ENCODE results near the gene WNT11.

Gene WNT11

DNA sequence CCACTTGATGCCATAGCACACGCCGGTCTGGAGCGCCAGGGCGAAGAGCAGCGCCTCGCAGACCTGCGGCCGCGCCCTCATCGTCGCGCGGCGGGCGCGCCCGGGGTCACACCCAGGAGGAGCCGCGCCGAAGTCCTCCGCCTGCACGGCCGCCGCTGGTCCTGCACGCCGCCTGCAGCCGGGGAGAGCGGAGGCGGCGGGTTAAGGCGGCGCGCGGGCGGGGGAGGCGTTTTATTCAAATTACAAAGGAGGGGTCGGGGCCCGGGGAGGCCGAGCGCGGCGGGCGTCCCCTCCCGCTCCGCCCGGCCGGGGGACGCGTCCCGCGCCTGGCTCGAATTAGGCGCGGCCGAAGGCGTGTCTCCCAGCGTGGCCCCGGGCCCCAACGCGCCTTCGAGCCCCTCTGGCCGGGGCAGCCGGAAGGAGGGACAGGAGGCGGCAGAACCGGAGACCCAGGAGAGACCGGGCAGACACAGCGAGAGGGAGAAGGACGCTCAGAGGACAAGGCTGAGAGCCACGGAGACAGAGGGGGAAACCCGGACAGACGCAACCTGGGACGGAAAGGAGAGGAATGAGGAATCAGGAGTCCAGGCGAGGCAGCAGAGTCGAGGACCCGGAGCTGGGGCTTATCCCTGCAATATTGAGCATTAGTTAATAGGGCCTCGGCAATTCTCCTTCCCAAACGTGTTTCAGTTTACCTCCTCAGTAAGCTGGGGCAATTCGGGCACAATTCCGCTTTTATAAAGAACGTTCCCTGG, at the start of gene WNT11:
Gene WNT11 (minus strand): TSS at position 176 of the 755 bp plus-strand sequence. CDS start 95 bp downstream, at position 81.
- Histone ChIP-seq H3K9ac (ENCODE audit: low read length) (peak within 1 kb of the TSS; percentile 17), H3K4me1 (ENCODE audit: control insufficient read depth, insufficient read depth, low read length) (peaks cover 8% of the 10 kb centered on the region), H3K27me3 (ENCODE audit: control insufficient read depth, insufficient read depth, low read length) (peaks cover 14% of the 10 kb centered on the region), H3K36me3 (ENCODE audit: control insufficient read depth, insufficient read depth, low read length) (no peaks in the 10 kb centered on the region), H3K27ac (ENCODE audit: low read depth, low read length) (no peak within 1 kb of the TSS), H3K4me3 (ENCODE audit: low read length) (peak within 1 kb of the TSS; percentile 74)

DNA sequence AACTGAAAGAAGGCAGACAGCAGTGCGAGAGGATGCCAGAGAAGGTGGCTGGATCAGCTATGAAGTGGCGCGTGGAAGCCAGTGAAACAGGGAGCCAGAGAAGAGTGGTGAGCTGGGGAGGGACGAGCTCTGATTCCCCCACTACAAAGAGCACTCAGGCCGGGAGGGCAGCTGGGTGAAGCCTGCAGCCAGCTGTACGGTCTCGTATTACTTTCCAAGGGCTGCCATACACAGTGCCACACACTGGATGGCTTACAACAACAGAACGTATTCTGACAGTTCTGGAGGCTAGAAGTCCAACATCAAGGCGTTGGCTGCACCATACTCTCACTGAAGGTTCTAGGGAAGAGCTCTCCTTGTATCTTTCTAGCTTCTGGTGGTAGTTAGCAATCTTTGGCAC, 47.1 kb upstream of the WNT11 start:
- Histone ChIP-seq H3K4me3 (ENCODE audit: low read length) (no peak overlapping the region), H3K27ac (ENCODE audit: low read depth, low read length) (no peak overlapping the region), H3K36me3 (ENCODE audit: control insufficient read depth, insufficient read depth, low read length) (no peaks in the 10 kb centered on the region), H3K27me3 (ENCODE audit: control insufficient read depth, insufficient read depth, low read length) (no peaks in the 10 kb centered on the region), H3K4me1 (ENCODE audit: control insufficient read depth, insufficient read depth, low read length) (no peaks in the 10 kb centered on the region), H3K9ac (ENCODE audit: low read length) (no peak overlapping the region)

DNA sequence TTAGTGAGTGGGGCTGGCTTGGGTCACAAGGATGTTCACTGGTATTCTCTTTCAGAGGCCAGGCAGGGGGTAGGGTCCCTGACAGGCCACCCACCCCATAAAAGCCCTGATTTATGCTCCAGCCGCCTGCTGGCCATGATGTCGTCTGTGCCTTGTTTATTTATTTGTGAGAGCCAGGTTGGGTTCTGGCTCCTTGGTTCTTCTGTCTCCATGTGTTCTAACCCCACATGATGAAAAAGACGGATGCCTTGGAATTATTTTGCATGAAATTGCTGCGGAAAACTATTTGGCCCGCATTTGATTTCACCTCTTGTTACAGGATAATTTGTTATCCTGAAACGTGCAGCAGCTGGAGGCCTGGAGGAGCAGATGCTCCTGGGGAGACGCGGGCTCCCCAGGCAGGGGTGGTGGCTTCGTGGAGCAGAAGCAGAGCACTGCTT, 46.3 kb upstream of the WNT11 start:
- Histone ChIP-seq H3K4me1 (ENCODE audit: control insufficient read depth, insufficient read depth, low read length) (no peaks in the 10 kb centered on the region), H3K36me3 (ENCODE audit: control insufficient read depth, insufficient read depth, low read length) (no peaks in the 10 kb centered on the region), H3K4me3 (ENCODE audit: low read length) (no peak overlapping the region), H3K9ac (ENCODE audit: low read length) (no peak overlapping the region), H3K27ac (ENCODE audit: low read depth, low read length) (no peak overlapping the region), H3K27me3 (ENCODE audit: control insufficient read depth, insufficient read depth, low read length) (no peaks in the 10 kb centered on the region)

DNA sequence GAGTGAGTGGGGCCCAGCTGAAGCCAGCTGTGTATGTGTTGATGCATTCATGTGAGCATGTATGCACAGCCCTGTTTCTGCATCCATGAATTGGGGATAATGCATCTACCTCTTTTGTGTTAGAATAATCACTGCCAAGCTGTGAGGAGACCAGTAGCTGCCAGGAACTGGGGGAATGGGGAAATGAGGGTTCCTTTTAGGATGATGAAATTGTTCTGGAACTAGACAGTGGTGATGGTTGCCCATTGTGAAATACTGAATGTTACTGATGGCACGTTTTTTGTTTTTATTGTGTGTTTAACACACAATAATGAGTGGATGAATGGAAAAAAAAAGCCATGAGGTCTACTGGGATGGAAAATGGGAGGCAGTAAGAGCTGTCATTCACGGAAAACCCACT, 45.3 kb upstream of the WNT11 start:
- Histone ChIP-seq H3K27ac (ENCODE audit: low read depth, low read length) (no peak overlapping the region), H3K4me1 (ENCODE audit: control insufficient read depth, insufficient read depth, low read length) (no peaks in the 10 kb centered on the region), H3K36me3 (ENCODE audit: control insufficient read depth, insufficient read depth, low read length) (no peaks in the 10 kb centered on the region), H3K27me3 (ENCODE audit: control insufficient read depth, insufficient read depth, low read length) (no peaks in the 10 kb centered on the region), H3K4me3 (ENCODE audit: low read length) (no peak overlapping the region), H3K9ac (ENCODE audit: low read length) (no peak overlapping the region)

DNA sequence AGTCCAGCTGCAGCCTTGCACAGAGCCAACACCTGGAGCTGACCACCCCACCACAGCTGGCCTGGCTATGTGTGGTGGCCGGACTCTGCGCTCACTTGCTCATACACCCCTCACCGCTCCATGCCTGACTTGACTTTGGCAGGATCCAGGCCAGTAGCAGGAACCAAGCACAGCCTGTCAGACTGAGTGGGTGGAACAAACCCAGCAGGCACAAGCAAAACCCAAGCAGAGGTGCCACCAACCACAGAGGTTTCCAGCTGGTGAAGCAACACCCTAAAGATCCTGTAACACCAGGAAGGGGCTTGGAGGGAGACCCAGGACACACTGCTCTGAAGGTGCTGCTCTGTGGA, 44.9 kb upstream of the WNT11 start:
- Histone ChIP-seq H3K36me3 (ENCODE audit: control insufficient read depth, insufficient read depth, low read length) (no peaks in the 10 kb centered on the region), H3K9ac (ENCODE audit: low read length) (no peak overlapping the region), H3K4me3 (ENCODE audit: low read length) (no peak overlapping the region), H3K27ac (ENCODE audit: low read depth, low read length) (no peak overlapping the region), H3K4me1 (ENCODE audit: control insufficient read depth, insufficient read depth, low read length) (no peaks in the 10 kb centered on the region), H3K27me3 (ENCODE audit: control insufficient read depth, insufficient read depth, low read length) (no peaks in the 10 kb centered on the region)

DNA sequence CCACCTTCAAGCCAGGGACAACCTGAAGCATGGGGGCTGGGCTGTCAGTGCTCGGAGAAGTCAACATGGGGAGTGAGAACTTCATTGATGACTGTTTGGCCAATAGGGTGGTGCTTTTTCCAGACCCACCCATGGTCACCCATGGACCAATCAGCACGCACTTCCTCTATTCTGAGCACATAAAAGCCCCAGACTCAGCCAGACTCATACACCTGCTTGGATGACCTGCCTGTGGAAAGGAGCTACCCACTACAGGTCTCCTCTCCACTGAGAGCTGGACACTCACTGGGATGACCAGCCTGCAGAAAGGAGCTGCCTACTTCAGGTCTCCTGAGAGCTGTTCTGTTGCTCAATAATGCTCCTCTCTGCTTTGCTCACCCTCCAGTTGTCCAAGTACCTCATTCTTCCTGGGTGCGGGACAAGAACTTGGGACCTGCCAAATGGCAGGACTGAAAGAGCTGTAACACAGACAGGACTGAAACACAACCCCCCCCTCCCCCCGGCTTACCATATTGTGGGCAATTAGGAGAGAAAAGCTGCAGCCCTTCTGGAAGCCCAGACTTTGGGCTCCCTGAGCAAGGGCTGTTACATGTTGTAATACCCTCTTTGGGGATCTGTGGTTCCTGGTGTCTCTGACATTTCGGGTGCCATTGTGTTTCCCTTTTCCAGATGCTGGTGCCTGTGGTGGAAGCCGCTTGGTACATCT, 44.4 kb upstream of the WNT11 start:
- no peaks in the 10 kb centered on the region for H3K27me3 ChIP-seq (ENCODE audit: control insufficient read depth, insufficient read depth, low read length)
- H3K9ac ChIP-seq (ENCODE audit: low read length), result no peak overlapping the region
- H3K4me1 ChIP-seq (ENCODE audit: control insufficient read depth, insufficient read depth, low read length), result no peaks in the 10 kb centered on the region
- no peak overlapping the region for H3K27ac ChIP-seq (ENCODE audit: low read depth, low read length)
- H3K36me3 ChIP-seq (ENCODE audit: control insufficient read depth, insufficient read depth, low read length), result no peaks in the 10 kb centered on the region
- H3K4me3 ChIP-seq (ENCODE audit: low read length), result no peak overlapping the region

DNA sequence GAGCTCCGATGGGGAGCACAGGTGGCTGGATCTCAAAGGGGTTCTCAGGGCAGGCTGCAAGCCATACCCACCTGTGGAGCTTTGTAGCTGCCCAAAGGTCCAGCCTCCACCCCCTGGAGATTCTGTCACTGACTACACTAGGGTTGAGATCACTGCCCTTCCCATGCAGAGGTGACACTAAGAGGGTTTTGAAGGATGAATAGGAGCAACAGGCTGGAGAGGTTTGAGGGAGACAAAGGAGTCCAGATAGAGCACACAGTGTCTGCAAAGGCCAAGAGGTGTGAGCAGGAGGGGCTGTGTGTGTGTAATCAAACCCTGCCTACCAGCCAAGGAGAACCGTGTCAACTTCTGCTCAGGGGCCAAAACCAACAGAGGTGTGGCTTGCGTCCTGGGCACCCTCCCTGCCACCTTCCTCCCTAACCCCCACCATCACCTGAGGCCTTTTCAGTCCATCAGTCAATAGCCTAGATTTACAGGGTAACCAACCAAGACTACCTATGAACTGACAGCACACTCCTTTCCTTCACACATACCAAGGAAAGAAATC, 43.0 kb upstream of the WNT11 start:
- Histone ChIP-seq H3K4me3 (ENCODE audit: low read length) (no peak overlapping the region), H3K27ac (ENCODE audit: low read depth, low read length) (no peak overlapping the region), H3K36me3 (ENCODE audit: control insufficient read depth, insufficient read depth, low read length) (no peaks in the 10 kb centered on the region), H3K4me1 (ENCODE audit: control insufficient read depth, insufficient read depth, low read length) (no peaks in the 10 kb centered on the region), H3K9ac (ENCODE audit: low read length) (no peak overlapping the region), H3K27me3 (ENCODE audit: control insufficient read depth, insufficient read depth, low read length) (no peaks in the 10 kb centered on the region)

DNA sequence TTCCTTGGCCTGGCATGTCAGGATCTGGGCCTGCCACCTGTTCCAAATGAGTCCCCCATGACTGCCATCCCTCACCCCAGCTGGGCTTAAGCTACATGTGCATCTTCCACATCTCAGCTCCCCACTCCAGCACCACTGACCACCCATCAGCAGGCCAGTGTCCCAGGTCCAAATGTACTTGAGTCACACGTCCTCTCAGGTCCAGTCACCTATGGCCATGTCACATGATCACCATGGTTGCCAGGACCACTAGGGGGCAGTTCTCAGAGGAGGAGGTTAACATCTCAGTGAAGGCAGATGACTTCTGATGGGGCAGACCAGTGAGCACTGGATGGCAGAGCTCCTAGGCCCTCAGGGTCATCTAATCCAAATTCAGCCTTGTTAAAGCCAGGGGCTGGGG, 41.9 kb upstream of the WNT11 start:
- Histone ChIP-seq H3K27me3 (ENCODE audit: control insufficient read depth, insufficient read depth, low read length) (no peaks in the 10 kb centered on the region), H3K4me3 (ENCODE audit: low read length) (no peak overlapping the region), H3K27ac (ENCODE audit: low read depth, low read length) (no peak overlapping the region), H3K4me1 (ENCODE audit: control insufficient read depth, insufficient read depth, low read length) (no peaks in the 10 kb centered on the region), H3K36me3 (ENCODE audit: control insufficient read depth, insufficient read depth, low read length) (no peaks in the 10 kb centered on the region), H3K9ac (ENCODE audit: low read length) (no peak overlapping the region)

DNA sequence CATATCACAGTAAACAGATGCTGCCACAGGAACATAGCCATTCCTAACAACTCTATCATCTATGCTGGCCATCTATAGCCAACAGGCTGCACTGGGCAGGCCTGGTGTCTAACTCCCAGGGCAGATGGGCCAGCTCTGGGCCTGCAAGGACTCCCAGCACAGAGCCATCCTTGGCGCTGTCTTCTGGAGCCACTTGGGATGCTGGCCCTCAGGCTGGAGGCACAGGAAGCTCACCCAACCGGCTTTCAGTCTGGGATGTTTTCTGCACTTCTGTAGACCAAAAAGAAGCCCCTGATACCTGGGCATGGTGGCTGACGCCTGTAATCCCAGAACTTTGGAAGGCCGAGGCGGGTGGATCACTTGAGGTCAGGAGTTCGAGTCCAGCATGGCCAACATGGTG, 40.8 kb upstream of the WNT11 start:
- Histone ChIP-seq H3K9ac (ENCODE audit: low read length) (no peak overlapping the region), H3K4me1 (ENCODE audit: control insufficient read depth, insufficient read depth, low read length) (no peaks in the 10 kb centered on the region), H3K27ac (ENCODE audit: low read depth, low read length) (no peak overlapping the region), H3K4me3 (ENCODE audit: low read length) (no peak overlapping the region), H3K27me3 (ENCODE audit: control insufficient read depth, insufficient read depth, low read length) (no peaks in the 10 kb centered on the region), H3K36me3 (ENCODE audit: control insufficient read depth, insufficient read depth, low read length) (no peaks in the 10 kb centered on the region)

DNA sequence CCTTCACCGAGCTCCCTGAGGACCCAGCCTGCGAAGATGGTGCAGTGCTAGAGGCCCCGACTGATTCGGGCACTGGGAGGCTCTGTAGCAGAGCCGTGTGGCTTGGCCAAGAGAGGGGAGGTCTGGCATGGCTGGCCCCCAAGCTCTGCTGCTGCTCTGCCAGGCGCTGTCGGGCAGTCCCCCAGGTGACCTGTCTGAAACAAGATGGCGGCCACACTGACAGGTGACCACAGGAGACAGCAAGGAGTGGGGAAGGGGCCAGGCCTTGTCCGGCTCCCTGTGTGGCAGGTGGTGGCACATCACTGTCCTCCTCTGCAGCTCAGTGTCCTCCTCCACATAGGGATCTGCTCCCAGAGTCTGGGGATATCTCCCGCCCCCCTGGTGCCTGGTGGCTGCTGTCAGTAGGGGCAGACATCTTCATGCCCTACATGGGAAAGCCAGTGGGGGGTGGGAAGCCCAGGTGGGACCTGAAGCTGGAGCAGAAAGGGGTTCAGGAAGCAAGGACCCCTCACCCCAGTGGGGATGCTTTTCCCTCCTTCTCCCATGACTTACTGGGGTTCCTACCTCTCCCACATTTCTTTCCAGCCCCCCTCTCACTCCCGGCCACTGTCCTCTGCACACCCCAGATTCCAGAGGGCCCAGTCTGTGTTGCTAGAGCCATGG, 40.1 kb upstream of the WNT11 start:
- Histone ChIP-seq H3K4me1 (ENCODE audit: control insufficient read depth, insufficient read depth, low read length) (no peaks in the 10 kb centered on the region), H3K36me3 (ENCODE audit: control insufficient read depth, insufficient read depth, low read length) (no peaks in the 10 kb centered on the region), H3K4me3 (ENCODE audit: low read length) (no peak overlapping the region), H3K9ac (ENCODE audit: low read length) (no peak overlapping the region), H3K27me3 (ENCODE audit: control insufficient read depth, insufficient read depth, low read length) (no peaks in the 10 kb centered on the region), H3K27ac (ENCODE audit: low read depth, low read length) (no peak overlapping the region)

DNA sequence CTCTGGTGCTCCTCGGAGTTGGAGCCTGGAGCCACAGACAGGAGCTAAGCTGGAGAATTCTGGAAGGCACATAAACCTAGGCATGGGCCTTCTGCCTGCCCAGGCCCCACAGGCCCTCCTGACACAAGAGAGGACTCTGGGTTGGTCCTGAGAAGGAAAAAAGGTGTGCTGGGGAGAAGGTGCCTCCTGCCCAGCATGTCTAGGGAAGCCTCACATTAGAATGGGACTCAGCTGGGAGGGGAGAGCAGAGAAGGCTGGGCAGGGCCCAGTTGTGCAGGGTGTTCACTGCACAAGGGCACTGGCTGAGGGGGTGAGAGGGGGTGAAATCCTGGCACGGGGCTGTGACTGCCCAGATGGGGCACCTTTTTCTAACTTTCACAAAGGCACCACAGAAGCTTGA, 39.4 kb upstream of the WNT11 start:
- Histone ChIP-seq H3K27me3 (ENCODE audit: control insufficient read depth, insufficient read depth, low read length) (no peaks in the 10 kb centered on the region), H3K4me3 (ENCODE audit: low read length) (no peak overlapping the region), H3K9ac (ENCODE audit: low read length) (no peak overlapping the region), H3K4me1 (ENCODE audit: control insufficient read depth, insufficient read depth, low read length) (no peaks in the 10 kb centered on the region), H3K36me3 (ENCODE audit: control insufficient read depth, insufficient read depth, low read length) (no peaks in the 10 kb centered on the region), H3K27ac (ENCODE audit: low read depth, low read length) (no peak overlapping the region)

DNA sequence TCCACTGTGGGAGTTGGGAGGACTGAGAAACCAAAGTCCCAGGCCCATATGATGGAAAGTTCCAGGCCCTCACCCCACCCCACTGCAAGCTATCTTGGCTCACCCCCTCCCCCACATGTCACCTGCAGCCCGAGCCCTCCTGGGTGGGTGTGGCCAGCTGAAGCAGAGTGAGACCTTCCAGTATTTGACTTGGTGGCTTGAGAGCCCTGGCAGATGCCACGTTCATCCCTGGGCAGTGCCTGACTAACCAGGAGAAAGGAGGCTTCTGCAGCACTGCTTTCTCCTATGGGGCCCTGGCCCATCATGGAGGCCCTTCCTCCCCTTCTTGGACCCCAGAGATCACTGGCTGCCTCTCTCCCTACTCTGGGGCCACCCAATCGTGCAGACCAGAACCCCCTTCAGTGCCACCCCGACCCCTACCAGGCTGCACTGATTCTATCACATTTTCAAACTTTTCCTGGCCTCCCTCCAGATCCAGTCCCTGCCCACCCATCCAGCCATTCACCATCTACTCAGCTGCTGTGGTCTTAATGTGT, 38.1 kb upstream of the WNT11 start:
- Histone ChIP-seq H3K4me3 (ENCODE audit: low read length) (no peak overlapping the region), H3K36me3 (ENCODE audit: control insufficient read depth, insufficient read depth, low read length) (no peaks in the 10 kb centered on the region), H3K27ac (ENCODE audit: low read depth, low read length) (no peak overlapping the region), H3K4me1 (ENCODE audit: control insufficient read depth, insufficient read depth, low read length) (no peaks in the 10 kb centered on the region), H3K9ac (ENCODE audit: low read length) (no peak overlapping the region), H3K27me3 (ENCODE audit: control insufficient read depth, insufficient read depth, low read length) (no peaks in the 10 kb centered on the region)

All from rectal smooth muscle tissue (tissue), 1 donor.